Adrenal gland (tissue), 12 donors: Measurements from ENCODE around the gene CAMSAP1. TPM values are rescaled to one million over a fixed set of nuclear protein-coding genes. Genes with fewer than 3 reads are reported as not detected.

Experiments used
- DNase-seq, 7 donors: peaks; one replicate each; pipeline ENCODE4 v3.0.0-alpha.2; 2019 to 2020
- H3K27ac ChIP-seq, 5 donors: fragments of 200-600 bp; sonication (generic) in 4 of 5; 1 replicate in 3 of 5; 2 replicates in 2 of 5; pipeline versions ENCODE4 v1.5.1 to v1.8.0; 2016 to 2020; ENCODE audit warnings: mild to moderate bottlenecking in 1 of 5
- H3K27me3 ChIP-seq: fragments of 200-600 bp; 2 replicates; pipeline ENCODE4 v1.8.0; 2021
- H3K36me3 ChIP-seq, 2 donors: fragments of 200-600 bp; replicated peaks in 1 of 2; 1 replicate in 1 of 2; 2 replicates in 1 of 2; pipeline versions ENCODE4 v1.5.1 to v1.8.0; 2018 to 2022
- H3K4me1 ChIP-seq, 2 donors: fragments of 200-600 bp; replicated peaks in 1 of 2; 1 replicate in 1 of 2; 2 replicates in 1 of 2; pipeline versions ENCODE4 v1.5.1 to v1.8.0; 2018 to 2021
- H3K4me3 ChIP-seq, 4 donors: fragments of 200-600 bp; sonication (generic) in 3 of 4; one replicate each; pipeline ENCODE4 v1.5.1; 2016 to 2018
- H3K9me3 ChIP-seq, 3 donors: fragments of 200-600 bp; sonication (generic) in 1 of 3; replicated peaks in 1 of 3; 1 replicate in 2 of 3; 2 replicates in 1 of 3; pipeline versions ENCODE4 v1.5.1 to v1.8.0; 2016 to 2021
- CTCF ChIP-seq, 6 experiments: fragments of 450-650 bp in 4 of 6; fragments of 200-600 bp in 2 of 6; sonication (generic) in 1 of 6; IDR thresholded peaks; 1 replicate in 5 of 6; 2 replicates in 1 of 6; pipeline versions ENCODE4 v1.5.1 to v1.8.0; 2016 to 2021; ENCODE audit warnings: antibody characterized with exemption in 6 of 6, mild to moderate bottlenecking in 2 of 6, moderate library complexity in 1 of 6
- POLR2A ChIP-seq, 2 donors: fragments of 450-650 bp; IDR thresholded peaks; one replicate each; pipeline ENCODE4 v1.6.1; 2017; ENCODE audit warnings: antibody characterized with exemption in 2 of 2, mild to moderate bottlenecking in 2 of 2, moderate library complexity in 1 of 2
- WGBS, 4 donors: extraction: QIAGEN DNeasy Blood & Tissue Kit in 2 of 4; methylation state at CpG; one replicate each; pipeline versions ENCODE4 v1.1.5 to v1.1.7; 2013 to 2017; 5-methylcytosine and 5-hydroxymethylcytosine counted together
- intact Hi-C, 2 donors: fragments of 100-400 bp; cut with DNase I; formaldehyde crosslinking; loops; one replicate each; pipeline versions ENCODE4 v1.14.1 to v1.15.0; 2022 to 2023
- polyA plus RNA-seq, 3 donors: library from polyadenylated mRNA; stranded (reverse); fragments of 200-250 nt in 2 of 3; fragments of 350-450 nt in 1 of 3; fragmentation: Illumina TruSeq in 1 of 3; extraction: RNeasy Lipid Tissue Mini Kit (QIAGEN cat#74804) in 1 of 3; gene quantifications; one replicate each; pipeline ENCODE4 v1.2.3, GENCODE V29; 2013 to 2014
- total RNA-seq, 9 donors: library from RNA; depleted of rRNA in 4 of 9; stranded (reverse); fragments of >200 nt in 4 of 9; fragments of 120-200 nt in 1 of 9; fragmentation: NEBNext Ultra II Directional in 1 of 9; extraction: Animal tissue kit (Norgen Biotek cat#: 25700) in 1 of 9; gene quantifications; one replicate each; pipeline versions ENCODE4 v1.1.0 to v1.2.4, GENCODE V29; 2013 to 2023
- donor health status: healthy with polysubstance abuse.
- donor health status: Bipolar disorder and iron deficiency.
- donor health status: DM: yes; HTN: yes; CAD: no.
- donor health status: DM: no; HTN: no; CAD: no.
- donor health status: DM: no; HTN: no; CAD: no.
- donor health status: DM: yes; HTN: yes; CAD: no.

Gene CAMSAP1
- total and polyA plus RNA-seq, 12 donors = 4.6 to 108 (median 27.0) TPM

- H3K27me3 ChIP-seq = no peaks in the 10 kb centered on the region
- 86 to 89% (median 88%) methylated on average over 9 to 25 of the region's 25 CpGs for WGBS, 4 donors
- DNase-seq = no peak
- no peaks in the 10 kb centered on the region for H3K9me3 ChIP-seq
- intact Hi-C loops = no loop called here
- TF ChIP-seq POLR2A (IDR thresholded peaks at IDR 0.05) = no peak
- no peak for TF ChIP-seq CTCF (IDR thresholded peaks at IDR 0.05)
- H3K27ac ChIP-seq = no peak overlapping the region
- no peaks in the 10 kb centered on the region for H3K36me3 ChIP-seq
- no peaks in the 10 kb centered on the region for H3K4me1 ChIP-seq
- no peak overlapping the region for H3K4me3 ChIP-seq
These were observed 130.3 kb downstream of the CAMSAP1 start for GRCh38 chr9:135776893-135777622.

GRCh38 chr9:135775911-135776310 is 131.4 kb downstream of the CAMSAP1 start:
- intact Hi-C loops = no loop called here
- H3K4me3 ChIP-seq = no peak overlapping the region
- no peaks in the 10 kb centered on the region for H3K9me3 ChIP-seq
- 56 to 63% (median 60%) methylated on average over 7 of the region's 7 CpGs for WGBS, 4 donors
- TF ChIP-seq POLR2A (IDR thresholded peaks at IDR 0.05) = no peak
- no peak for TF ChIP-seq CTCF (IDR thresholded peaks at IDR 0.05)
- DNase-seq = no peak
- H3K36me3 ChIP-seq = no peaks in the 10 kb centered on the region
- H3K4me1 ChIP-seq = no peaks in the 10 kb centered on the region
- H3K27ac ChIP-seq = no peak overlapping the region
- no peaks in the 10 kb centered on the region for H3K27me3 ChIP-seq

GRCh38 chr9:135774794-135775525 is 132.4 kb downstream of the CAMSAP1 start:
- H3K4me1 ChIP-seq = no peaks in the 10 kb centered on the region
- H3K36me3 ChIP-seq = no peaks in the 10 kb centered on the region
- no peak for TF ChIP-seq CTCF (IDR thresholded peaks at IDR 0.05)
- TF ChIP-seq POLR2A (IDR thresholded peaks at IDR 0.05) = no peak
- H3K4me3 ChIP-seq = no peak overlapping the region
- intact Hi-C loops = no loop called here
- 76 to 86% (median 78%) methylated on average over 10 to 24 of the region's 24 CpGs for WGBS, 4 donors
- H3K9me3 ChIP-seq = no peaks in the 10 kb centered on the region
- no peak for DNase-seq
- H3K27me3 ChIP-seq = no peaks in the 10 kb centered on the region
- no peak overlapping the region for H3K27ac ChIP-seq

GRCh38 chr9:135774239-135774747 is 133.1 kb downstream of the CAMSAP1 start:
- H3K36me3 ChIP-seq = no peaks in the 10 kb centered on the region
- H3K9me3 ChIP-seq = no peaks in the 10 kb centered on the region
- H3K27ac ChIP-seq = no peak overlapping the region
- TF ChIP-seq POLR2A (IDR thresholded peaks at IDR 0.05) (no peak), CTCF (IDR thresholded peaks at IDR 0.05) (no peak)
- 77 to 89% (median 86%) methylated on average over 14 to 15 of the region's 15 CpGs for WGBS, 4 donors
- no peaks in the 10 kb centered on the region for H3K27me3 ChIP-seq
- DNase-seq = no peak
- intact Hi-C loops = no loop called here
- no peaks in the 10 kb centered on the region for H3K4me1 ChIP-seq
- no peak overlapping the region for H3K4me3 ChIP-seq
